Measurements from ENCODE around the gene UFD1. TPM values are rescaled to one million over a fixed set of nuclear protein-coding genes. Genes with fewer than 3 reads are reported as not detected.

UFD1 gene
- total and polyA plus RNA-seq, 2 of the 13 experiments (the other 11 are each of a cell fraction or from before 2014, with no cell fraction given) = 47.9 to 51.1 TPM

GRCh38 chr22:19432133-19432851 is 46.7 kb downstream of the UFD1 start, which contains the start of gene MRPL40 (continued):
- TF ChIP-seq TIGD3 (CRISPR knock-in tag; IDR thresholded peaks at IDR 0.05; ENCODE audit: borderline replicate concordance) = peak; percentile 51; the same call in 1 of the 2 replicates
- no peak for TF ChIP-seq SYNCRIP (IDR thresholded peaks at IDR 0.05; ENCODE audit: insufficient read depth, low read depth, low read length)
- TF ChIP-seq FOXJ3 (CRISPR knock-in tag; IDR thresholded peaks at IDR 0.05; ENCODE audit: borderline replicate concordance) = no peak
- TF ChIP-seq ZKSCAN5 (CRISPR knock-in tag; IDR thresholded peaks at IDR 0.05) = no peak
- TF ChIP-seq ZFP41 (CRISPR knock-in tag; IDR thresholded peaks at IDR 0.05; ENCODE audit: borderline replicate concordance) = no peak
- no peak; the same call in 1 of the 2 replicates for TF ChIP-seq KDM4B (CRISPR knock-in tag; IDR thresholded peaks at IDR 0.05)
- TF ChIP-seq HINFP (CRISPR knock-in tag; IDR thresholded peaks at IDR 0.05; ENCODE audit: low read depth) = peak; percentile 91
- peak; percentile 55; the same call in 1 of the 2 replicates for TF ChIP-seq ZNF619 (CRISPR knock-in tag; IDR thresholded peaks at IDR 0.05)
- TF ChIP-seq, protein P1, sequence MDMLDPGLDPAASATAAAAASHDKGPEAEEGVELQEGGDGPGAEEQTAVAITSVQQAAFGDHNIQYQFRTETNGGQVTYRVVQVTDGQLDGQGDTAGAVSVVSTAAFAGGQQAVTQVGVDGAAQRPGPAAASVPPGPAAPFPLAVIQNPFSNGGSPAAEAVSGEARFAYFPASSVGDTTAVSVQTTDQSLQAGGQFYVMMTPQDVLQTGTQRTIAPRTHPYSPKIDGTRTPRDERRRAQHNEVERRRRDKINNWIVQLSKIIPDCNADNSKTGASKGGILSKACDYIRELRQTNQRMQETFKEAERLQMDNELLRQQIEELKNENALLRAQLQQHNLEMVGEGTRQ (IDR thresholded peaks at IDR 0.05; ENCODE audit: low read depth, low read length) = no peak
- TF ChIP-seq, protein P1 (CRISPR knock-in tag; IDR thresholded peaks at IDR 0.05; ENCODE audit: borderline replicate concordance) = peak; percentile 49; the same call in 1 of the 2 replicates
- TF ChIP-seq ZNF24 (IDR thresholded peaks at IDR 0.05) = peak; percentile 82; the same call in 1 of the 2 replicates
- TF ChIP-seq STAT6 (CRISPR knock-in tag; IDR thresholded peaks at IDR 0.05; ENCODE audit: borderline replicate concordance) = no peak; the same call in 1 of the 2 replicates
- TF ChIP-seq, protein P2, sequence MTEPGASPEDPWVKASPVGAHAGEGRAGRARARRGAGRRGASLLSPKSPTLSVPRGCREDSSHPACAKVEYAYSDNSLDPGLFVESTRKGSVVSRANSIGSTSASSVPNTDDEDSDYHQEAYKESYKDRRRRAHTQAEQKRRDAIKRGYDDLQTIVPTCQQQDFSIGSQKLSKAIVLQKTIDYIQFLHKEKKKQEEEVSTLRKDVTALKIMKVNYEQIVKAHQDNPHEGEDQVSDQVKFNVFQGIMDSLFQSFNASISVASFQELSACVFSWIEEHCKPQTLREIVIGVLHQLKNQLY (CRISPR knock-in tag; IDR thresholded peaks at IDR 0.05) = peak; percentile 88
- TF ChIP-seq NFYB (CRISPR knock-in tag; IDR thresholded peaks at IDR 0.05) = peak; percentile 41
- TF ChIP-seq, protein P3, sequence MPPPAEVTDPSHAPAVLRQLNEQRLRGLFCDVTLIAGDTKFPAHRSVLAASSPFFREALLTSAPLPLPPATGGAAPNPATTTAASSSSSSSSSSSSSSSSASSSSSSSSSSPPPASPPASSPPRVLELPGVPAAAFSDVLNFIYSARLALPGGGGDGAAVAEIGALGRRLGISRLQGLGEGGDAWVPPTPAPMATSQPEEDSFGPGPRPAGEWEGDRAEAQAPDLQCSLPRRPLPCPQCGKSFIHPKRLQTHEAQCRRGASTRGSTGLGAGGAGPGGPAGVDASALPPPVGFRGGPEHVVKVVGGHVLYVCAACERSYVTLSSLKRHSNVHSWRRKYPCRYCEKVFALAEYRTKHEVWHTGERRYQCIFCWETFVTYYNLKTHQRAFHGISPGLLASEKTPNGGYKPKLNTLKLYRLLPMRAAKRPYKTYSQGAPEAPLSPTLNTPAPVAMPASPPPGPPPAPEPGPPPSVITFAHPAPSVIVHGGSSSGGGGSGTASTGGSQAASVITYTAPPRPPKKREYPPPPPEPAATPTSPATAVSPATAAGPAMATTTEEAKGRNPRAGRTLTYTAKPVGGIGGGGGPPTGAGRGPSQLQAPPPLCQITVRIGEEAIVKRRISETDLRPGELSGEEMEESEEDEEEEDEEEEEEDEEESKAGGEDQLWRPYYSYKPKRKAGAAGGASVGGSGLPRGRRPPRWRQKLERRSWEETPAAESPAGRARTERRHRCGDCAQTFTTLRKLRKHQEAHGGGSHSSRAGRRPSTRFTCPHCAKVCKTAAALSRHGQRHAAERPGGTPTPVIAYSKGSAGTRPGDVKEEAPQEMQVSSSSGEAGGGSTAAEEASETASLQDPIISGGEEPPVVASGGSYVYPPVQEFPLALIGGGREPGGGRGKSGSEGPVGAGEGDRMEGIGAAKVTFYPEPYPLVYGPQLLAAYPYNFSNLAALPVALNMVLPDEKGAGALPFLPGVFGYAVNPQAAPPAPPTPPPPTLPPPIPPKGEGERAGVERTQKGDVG (CRISPR knock-in tag; IDR thresholded peaks at IDR 0.05; ENCODE audit: borderline replicate concordance) = peak; percentile 76; the same call in 1 of the 2 replicates
- peak; percentile 97 for TF ChIP-seq HOXD1 (CRISPR knock-in tag; IDR thresholded peaks at IDR 0.05)

Data from HepG2 (cell line).